Ramos (cell line): ENCODE measurements around the gene DCTN3.

Experiments used
- in situ Hi-C: fragments of 300-500 bp; cut with MboI; formaldehyde crosslinking; loops from one replicate; pipeline ENCODE4 v1.14.3; 2022; ENCODE audit warnings: low sequenced_read_pairs; ENCODE audit not compliant: unreplicated experiment

The DCTN3 gene

GRCh38 chr9:34577400-34578240, 42.7 kb downstream of the DCTN3 start:
- in situ Hi-C loops, result loop anchor here (25.0 kb wide), 1 partner anchor 140 kb away; no protein-coding TSS in a partner anchor

GRCh38 chr9:34576597-34577399, 43.5 kb downstream of the DCTN3 start:
- in situ Hi-C loops, result loop anchor here (25.0 kb wide), 1 partner anchor 139 kb away; no protein-coding TSS in a partner anchor

- in situ Hi-C loops, result loop anchor here (25.0 kb wide), 1 partner anchor 139 kb away; no protein-coding TSS in a partner anchor
Observed at GRCh38 chr9:34575862-34576596, 44.3 kb downstream of the DCTN3 start.

GRCh38 chr9:34575241-34575640, 45.1 kb downstream of the DCTN3 start:
- in situ Hi-C loops, result loop anchor here (25.0 kb wide), 1 partner anchor 138 kb away; no protein-coding TSS in a partner anchor

- in situ Hi-C loops, result no loop called here
Observed at GRCh38 chr9:34574571-34574970, 45.7 kb downstream of the DCTN3 start.

- in situ Hi-C loops, result no loop called here
Observed at GRCh38 chr9:34573599-34574325, 46.5 kb downstream of the DCTN3 start.

- in situ Hi-C loops, result no loop called here
Observed at GRCh38 chr9:34572628-34573027, 47.7 kb downstream of the DCTN3 start.

- in situ Hi-C loops, result no loop called here
Observed at GRCh38 chr9:34572092-34572491, 48.2 kb downstream of the DCTN3 start.

GRCh38 chr9:34571481-34571810, 48.8 kb downstream of the DCTN3 start:
- in situ Hi-C loops, result no loop called here

- in situ Hi-C loops, result no loop called here
Observed at GRCh38 chr9:34570809-34571480, 49.4 kb downstream of the DCTN3 start.

- in situ Hi-C loops, result no loop called here
Observed at GRCh38 chr9:34570376-34570775, 49.9 kb downstream of the DCTN3 start.

- in situ Hi-C loops, result no loop called here
Observed at GRCh38 chr9:34568774-34569173, 51.5 kb downstream of the DCTN3 start.

- in situ Hi-C loops, result no loop called here
Observed at GRCh38 chr9:34568133-34568532, 52.2 kb downstream of the DCTN3 start.

- in situ Hi-C loops, result no loop called here
Observed at GRCh38 chr9:34566972-34567371, 53.3 kb downstream of the DCTN3 start.

- in situ Hi-C loops, result no loop called here
Observed at GRCh38 chr9:34566322-34566721, 54.0 kb downstream of the DCTN3 start.

GRCh38 chr9:34565856-34566255, 54.4 kb downstream of the DCTN3 start:
- in situ Hi-C loops, result no loop called here

GRCh38 chr9:34564617-34565016, 55.7 kb downstream of the DCTN3 start:
- in situ Hi-C loops, result no loop called here
